Stimulated activated naive B cell treated with anti-CD40 and anti-IgM and Interleukin-4, amounts not matched to agents 10 μg/mL and 1 μg/mL and 100 μg/mL, for 72 hours (primary cell): ENCODE results near the gene ZNF507.

Source experiments
- ATAC-seq, 2 donors: fragments of 150-1000 bp; cut with Tn5 transposase; replicated peaks; 2 replicates each; pipeline ENCODE4 v1.10.0; 2021; ENCODE audit warnings: moderate library complexity in 1 of 2
- DNase-seq: peaks from one replicate; pipeline ENCODE4 v3.0.0; 2021
- H3K27ac Mint-ChIP-seq: one replicate; pipeline ENCODE4 v1.8.0; 2022; ENCODE audit warnings: mild to moderate bottlenecking, mixed read lengths
- H3K27me3 Mint-ChIP-seq, 2 donors: one replicate each; pipeline ENCODE4 v1.8.0; 2022; ENCODE audit warnings: mixed read lengths in 2 of 2
- H3K36me3 Mint-ChIP-seq, 2 donors: one replicate each; pipeline ENCODE4 v1.8.0; 2022; ENCODE audit warnings: mixed read lengths in 2 of 2, mild to moderate bottlenecking in 1 of 2
- H3K4me1 Mint-ChIP-seq, 2 donors: one replicate each; pipeline ENCODE4 v1.8.0; 2022; ENCODE audit warnings: mixed read lengths in 2 of 2, mild to moderate bottlenecking in 1 of 2
- H3K4me3 Mint-ChIP-seq, 2 donors: one replicate each; pipeline ENCODE4 v1.8.0; 2022; ENCODE audit warnings: mild to moderate bottlenecking in 2 of 2, mixed read lengths in 2 of 2, moderate library complexity in 1 of 2
- H3K9me3 Mint-ChIP-seq, 2 donors: one replicate each; pipeline ENCODE4 v1.8.0; 2022; ENCODE audit warnings: mixed read lengths in 2 of 2, mild to moderate bottlenecking in 1 of 2

ZNF507 gene

DNA sequence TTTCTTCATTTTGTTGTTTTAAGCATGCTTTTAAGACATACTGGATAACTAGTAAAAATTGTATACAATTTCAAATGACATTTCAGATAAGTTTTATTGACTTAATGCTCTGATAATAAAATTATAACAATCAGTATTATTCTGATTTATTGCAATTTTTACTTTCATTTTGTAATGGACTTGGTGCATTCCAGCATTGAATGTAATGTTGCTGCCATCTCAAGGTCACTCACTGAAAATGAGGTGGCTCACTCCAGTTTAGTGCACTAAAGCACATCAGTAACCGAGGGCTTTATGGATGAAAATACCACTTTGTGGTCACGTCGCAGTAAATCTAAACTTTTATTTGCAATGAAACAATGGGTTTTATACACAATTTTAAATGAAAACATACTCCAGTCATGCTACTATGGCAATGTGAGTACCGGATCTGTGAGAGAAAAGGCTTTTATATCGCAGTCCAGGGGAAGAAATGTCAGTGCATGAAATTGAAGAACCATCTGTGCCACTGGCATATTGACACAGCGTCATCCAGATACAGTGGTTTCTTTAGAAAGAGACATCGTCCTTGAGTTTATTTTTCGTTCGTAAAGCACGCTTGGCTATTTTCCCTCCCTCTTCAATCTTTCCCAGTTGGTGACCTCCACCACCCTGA, 20.7 kb upstream of the ZNF507 start:
- no peak for ATAC-seq
- no peak for DNase-seq
- Mint-ChIP-seq H3K36me3 (no peaks in the 10 kb centered on the region), H3K9me3 (no peaks in the 10 kb centered on the region), H3K4me3 (no peak overlapping the region), H3K27me3 (peaks cover 23 to 50% of the 10 kb centered on the region in 2 donors), H3K4me1 (no peaks in the 10 kb centered on the region), H3K27ac (no peak overlapping the region)

DNA sequence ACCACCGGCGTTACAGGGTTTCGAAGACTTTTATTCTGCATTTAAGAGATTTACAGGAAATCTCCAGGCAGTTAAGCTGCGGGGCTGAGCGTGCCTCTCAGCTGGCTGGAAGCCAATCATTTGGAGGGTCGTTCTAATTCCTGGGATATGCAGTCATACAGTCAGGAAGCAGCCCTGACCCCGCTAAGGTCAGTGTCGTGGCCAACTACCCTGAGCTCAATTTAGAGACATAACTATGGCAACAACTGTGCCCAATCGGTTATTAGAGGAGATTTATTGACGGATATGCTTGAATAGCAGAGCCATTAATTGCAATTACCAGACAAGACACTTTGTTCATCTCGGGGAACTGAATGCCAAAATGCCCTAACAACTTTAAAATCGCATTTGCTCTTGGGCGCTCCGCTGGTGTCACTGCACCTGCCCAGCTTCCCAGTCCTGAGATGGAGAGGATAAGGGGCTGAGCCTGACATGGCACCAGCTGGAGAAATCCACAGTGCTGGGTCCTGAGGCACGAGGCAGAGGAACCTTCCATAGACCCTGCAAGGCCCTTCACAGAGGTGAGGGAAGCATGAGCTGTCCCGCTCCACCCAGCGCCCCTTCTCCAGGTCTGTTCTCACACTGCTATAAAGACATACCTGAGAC, 15.1 kb upstream of the ZNF507 start:
- Mint-ChIP-seq H3K4me3 (no peak overlapping the region), H3K36me3 (no peaks in the 10 kb centered on the region), H3K27ac (no peak overlapping the region), H3K4me1 (no peaks in the 10 kb centered on the region), H3K9me3 (no peaks in the 10 kb centered on the region), H3K27me3 (peaks cover 45 to 62% of the 10 kb centered on the region in 2 donors)
- DNase-seq (no peak), ATAC-seq (no peak)

DNA sequence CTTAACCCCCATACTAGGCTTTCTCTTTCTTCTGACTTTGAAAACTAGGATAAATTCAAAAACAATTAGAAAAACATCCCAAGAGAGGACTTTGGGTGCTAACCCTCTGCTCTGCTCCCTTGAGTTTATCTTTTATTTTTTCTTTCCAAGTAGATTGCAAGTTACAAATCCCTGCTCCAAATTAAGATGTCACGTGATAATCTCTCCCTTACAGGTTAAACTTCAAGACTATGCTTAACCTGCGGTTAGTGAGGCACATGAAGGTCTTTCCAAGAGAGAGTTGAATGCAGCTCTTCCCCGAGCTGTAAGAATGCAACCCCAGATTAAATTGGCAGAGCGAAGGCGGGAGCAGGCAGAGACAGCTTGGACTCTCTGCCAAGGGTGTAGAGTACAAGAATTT, 12.2 kb upstream of the ZNF507 start:
- Mint-ChIP-seq H3K36me3 (no peaks in the 10 kb centered on the region), H3K4me3 (no peak overlapping the region), H3K27me3 (peaks cover 34 to 50% of the 10 kb centered on the region in 2 donors), H3K27ac (no peak overlapping the region), H3K4me1 (no peaks in the 10 kb centered on the region), H3K9me3 (no peaks in the 10 kb centered on the region)
- ATAC-seq (no peak), DNase-seq (no peak)

DNA sequence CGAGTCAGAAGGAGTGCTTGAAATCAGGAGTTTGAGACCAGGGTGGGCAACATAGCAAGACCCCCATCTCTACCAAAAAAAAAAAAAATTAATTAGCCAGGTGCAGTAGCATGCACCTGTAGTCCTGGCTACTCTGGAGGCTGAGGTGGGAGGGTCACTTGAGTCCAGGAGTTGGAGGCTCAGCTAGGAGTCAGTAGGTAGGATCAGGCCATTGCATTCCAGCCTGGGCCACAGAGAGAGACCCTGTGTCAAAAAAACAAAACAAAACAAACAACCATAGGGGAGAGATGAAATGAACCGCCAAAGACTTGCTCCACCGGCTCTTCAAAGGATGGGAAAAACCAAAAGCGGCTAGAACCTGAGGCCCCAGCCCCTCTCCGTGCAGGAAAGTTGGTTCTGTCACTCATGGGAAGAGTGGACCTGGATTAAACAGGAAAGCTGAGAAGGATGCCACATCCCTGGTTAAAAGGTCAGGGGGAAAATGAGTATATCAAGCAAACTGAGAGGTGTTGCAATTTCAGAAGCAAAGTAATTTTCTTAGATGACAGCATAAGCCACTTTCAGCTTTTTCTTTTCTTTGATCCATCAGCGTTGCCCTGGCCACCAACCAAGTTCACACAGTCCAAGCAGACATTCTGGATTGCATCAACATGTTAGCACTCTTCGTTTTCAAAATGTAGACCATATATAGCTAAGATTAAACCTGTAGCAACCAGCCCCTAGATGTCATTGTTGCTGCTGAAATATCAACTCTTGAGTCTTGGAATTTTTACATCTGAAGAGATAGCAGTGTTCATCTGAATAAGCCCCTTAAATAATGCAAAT, 8.9 kb upstream of the ZNF507 start:
- H3K27ac Mint-ChIP-seq, result no peak overlapping the region
- ATAC-seq, result no peak
- H3K27me3 Mint-ChIP-seq, result peaks cover 26 to 43% of the 10 kb centered on the region in 2 donors
- no peaks in the 10 kb centered on the region for H3K9me3 Mint-ChIP-seq
- no peak overlapping the region for H3K4me3 Mint-ChIP-seq
- no peak for DNase-seq
- H3K4me1 Mint-ChIP-seq, result peaks cover 0 to 4% of the 10 kb centered on the region in 2 donors
- no peaks in the 10 kb centered on the region for H3K36me3 Mint-ChIP-seq

DNA sequence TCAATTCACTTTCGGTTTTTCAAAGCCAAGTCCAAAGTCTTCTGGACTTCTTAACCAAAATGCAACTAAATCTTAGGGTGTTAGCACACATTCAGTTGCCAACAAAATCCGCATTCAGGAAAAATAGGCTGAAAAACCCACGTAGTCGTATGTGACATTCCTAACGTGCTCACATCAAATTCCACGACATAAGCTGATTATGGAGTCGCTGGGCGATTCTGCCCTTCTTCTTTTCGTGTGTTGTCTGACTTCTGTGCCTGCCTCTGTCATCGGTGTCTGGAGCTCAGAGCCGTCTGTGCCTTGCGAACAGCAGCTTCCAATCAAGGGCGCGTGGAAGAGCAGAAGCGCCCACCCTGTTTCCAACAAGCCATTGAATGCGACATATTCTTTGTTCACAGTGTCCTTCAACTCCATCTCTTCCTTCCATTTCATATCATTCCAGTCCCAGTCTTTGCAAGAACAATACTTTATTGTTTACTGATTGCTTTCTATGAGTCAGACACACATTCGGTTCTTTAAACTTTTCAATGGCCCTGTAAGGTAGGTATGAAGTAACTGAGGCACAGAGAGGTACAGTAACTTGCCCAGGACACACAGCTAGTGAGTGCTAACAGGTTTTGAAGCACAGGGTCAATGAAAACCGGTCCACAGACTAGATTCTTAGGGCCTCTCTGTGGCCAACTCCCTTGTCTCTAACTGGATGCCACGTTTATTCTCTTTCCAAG, 8.2 kb upstream of the ZNF507 start:
- no peaks in the 10 kb centered on the region for H3K9me3 Mint-ChIP-seq
- H3K36me3 Mint-ChIP-seq, result no peaks in the 10 kb centered on the region
- ATAC-seq (no peak), DNase-seq (no peak)
- H3K27ac Mint-ChIP-seq, result no peak overlapping the region
- peaks cover 20 to 36% of the 10 kb centered on the region in 2 donors for H3K27me3 Mint-ChIP-seq
- peaks cover 0 to 4% of the 10 kb centered on the region in 2 donors for H3K4me1 Mint-ChIP-seq
- H3K4me3 Mint-ChIP-seq, result no peak overlapping the region

DNA sequence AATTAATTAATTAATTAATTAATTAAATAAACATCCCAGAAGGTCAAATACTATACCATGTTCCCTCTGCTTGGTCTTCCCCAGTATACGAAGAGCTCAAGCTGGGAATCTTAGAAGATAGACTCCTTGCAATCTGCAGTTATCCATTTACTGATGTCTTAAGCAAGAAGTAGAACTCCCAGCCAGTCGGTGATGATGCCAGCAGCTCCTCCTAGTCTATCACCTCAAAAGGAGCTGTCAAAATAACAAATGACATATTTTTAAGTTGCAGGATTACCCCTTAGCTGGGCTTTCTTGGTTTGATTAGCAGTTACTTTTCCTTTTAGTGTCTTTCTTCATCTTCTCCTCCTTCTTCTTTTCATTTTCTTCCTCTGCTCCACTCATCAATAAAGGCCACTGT, 6.0 kb upstream of the ZNF507 start:
- Mint-ChIP-seq H3K36me3 (no peaks in the 10 kb centered on the region), H3K9me3 (peaks cover 2 to 4% of the 10 kb centered on the region in 2 donors), H3K4me1 (peaks cover 0 to 4% of the 10 kb centered on the region in 2 donors), H3K4me3 (no peak overlapping the region), H3K27ac (no peak overlapping the region), H3K27me3 (peaks cover 19% of the 10 kb centered on the region in 2 donors)
- ATAC-seq (no peak), DNase-seq (no peak)

DNA sequence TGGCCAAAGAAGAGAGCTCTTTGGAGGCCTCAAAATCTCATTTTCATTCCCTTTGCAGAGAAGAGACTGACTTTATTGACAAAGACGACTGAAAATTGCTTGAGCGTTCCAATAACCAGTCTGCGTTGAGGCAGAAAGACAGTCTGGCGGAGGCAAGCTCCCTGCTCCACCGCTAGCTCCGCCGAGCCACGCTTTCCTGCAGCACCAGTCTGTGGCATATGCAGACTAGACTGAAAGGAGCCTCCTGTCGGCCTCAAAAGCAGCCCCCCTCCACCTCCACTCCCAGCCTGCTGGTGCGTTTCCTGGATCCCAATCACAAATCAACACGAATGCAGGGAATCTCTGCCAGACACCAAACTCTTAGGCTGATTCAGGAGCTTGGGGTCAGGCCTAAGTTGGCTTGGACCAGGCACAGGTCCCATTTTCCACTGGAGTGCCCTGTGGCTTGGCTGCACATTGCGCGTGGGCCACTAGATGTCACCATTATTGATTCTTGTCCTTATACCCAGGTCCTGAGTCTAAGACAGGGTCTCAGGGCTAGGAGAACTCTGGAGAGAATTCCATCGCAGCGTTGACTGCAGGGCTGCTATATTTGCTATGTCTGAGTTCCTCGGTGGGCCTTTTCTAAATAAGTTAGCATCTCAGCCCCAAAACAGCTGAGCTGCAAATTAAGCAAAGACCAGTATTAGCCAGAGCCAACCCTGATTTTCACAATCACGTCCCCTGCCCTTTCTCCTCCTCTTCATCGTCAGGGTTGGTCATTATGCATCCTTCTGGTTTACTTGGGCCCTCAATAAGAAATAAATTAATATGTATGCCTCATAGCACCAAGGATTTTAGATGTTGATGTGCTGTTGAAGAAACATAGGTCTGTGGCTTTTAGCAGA, 5.2 kb upstream of the ZNF507 start:
- H3K27me3 Mint-ChIP-seq, result peaks cover 16% of the 10 kb centered on the region in 2 donors

DNA sequence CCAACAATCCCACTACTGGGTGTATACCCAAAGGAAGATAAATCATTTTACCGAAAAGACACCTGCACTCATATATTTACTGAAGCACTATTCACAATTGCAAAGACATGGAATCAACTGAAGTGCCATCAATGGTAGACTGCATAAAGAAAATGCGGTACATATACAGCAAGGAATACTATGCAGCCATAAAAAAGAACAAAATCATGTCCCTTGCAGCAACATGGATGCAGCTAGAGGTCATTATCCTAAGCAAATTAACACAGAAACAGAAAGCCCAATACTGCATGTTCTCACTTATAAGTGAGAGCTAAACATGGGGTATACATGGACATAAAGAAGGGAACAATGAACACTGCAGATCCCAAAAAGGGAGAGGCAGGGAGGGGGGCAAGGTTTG, 2.7 kb upstream of the ZNF507 start:
- DNase-seq (no peak), ATAC-seq (no peak)
- no peak overlapping the region for H3K27ac Mint-ChIP-seq
- H3K4me1 Mint-ChIP-seq, result peaks cover 0 to 4% of the 10 kb centered on the region in 2 donors
- H3K27me3 Mint-ChIP-seq, result peaks cover 7 to 16% of the 10 kb centered on the region in 2 donors
- no peaks in the 10 kb centered on the region for H3K36me3 Mint-ChIP-seq
- H3K4me3 Mint-ChIP-seq, result no peak overlapping the region
- H3K9me3 Mint-ChIP-seq, result peaks cover 2 to 4% of the 10 kb centered on the region in 2 donors

More for the DNA sequence above, 5.2 kb upstream of the ZNF507 start:
- ATAC-seq (peak; percentile 84 to 85), DNase-seq (peak; percentile 18)
- no peaks in the 10 kb centered on the region for H3K36me3 Mint-ChIP-seq
- peaks cover 2 to 4% of the 10 kb centered on the region in 2 donors for H3K9me3 Mint-ChIP-seq
- H3K4me1 Mint-ChIP-seq, result peaks cover 0 to 4% of the 10 kb centered on the region in 2 donors
- H3K4me3 Mint-ChIP-seq, result no peak overlapping the region
- no peak overlapping the region for H3K27ac Mint-ChIP-seq

DNA sequence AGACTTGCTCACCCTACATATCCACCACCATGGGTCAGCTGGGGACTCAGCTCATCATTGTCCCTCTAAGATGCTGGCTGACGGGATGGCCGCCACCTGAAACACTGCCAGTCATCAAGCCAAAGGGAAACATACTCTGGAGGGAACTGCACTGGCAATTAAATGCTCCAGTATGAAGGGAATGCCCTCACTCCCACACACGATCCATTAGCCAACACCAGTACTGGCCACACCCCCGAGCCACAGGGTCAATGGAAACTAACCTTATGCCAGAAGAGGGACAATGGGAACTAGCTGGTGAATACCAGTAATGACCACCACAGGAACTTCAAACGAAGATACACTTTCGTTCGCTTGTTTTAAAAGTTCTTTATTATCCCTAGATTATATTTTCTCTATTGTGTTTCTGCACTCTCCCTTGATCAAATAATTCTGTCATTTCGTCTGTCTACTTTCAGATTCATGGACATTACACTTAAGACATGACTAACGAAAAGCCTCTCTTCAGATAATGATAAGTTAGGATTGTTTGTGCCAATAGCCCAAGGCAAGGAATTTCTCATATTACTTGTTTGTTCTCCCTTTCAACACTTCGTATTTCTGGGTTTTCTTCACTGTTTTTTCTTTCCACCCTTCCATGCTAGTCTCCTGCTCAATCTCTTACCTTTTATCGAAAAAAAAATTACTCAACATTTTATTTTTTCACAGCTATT, 1.7 kb upstream of the ZNF507 start:
- Mint-ChIP-seq H3K4me3 (no peak overlapping the region), H3K27ac (no peak overlapping the region)
- no peak for ATAC-seq

DNA sequence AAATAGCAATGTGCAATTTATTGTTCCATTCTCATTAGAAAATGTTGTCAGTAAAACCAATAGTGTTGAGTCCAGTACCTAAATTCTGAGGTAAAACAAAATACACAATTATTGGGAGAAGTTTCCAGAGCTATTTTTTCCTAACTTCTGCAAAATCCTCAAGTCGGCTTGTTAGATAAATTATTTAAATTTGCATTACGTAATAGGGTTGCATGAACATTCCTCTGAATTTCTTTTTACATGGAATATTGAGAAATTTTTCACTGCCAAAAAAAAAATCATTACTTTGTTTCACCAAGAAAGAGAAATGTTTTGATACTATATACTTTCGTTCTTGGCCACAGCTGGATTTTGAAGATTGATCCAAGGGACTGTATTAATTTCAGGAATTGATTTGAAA, 1.5 kb downstream of the ZNF507 start:
- peaks cover 4 to 5% of the 10 kb centered on the region in 2 donors for H3K9me3 Mint-ChIP-seq
- H3K4me1 Mint-ChIP-seq, result peaks cover 20 to 33% of the 10 kb centered on the region in 2 donors
- peaks cover 22 to 27% of the 10 kb centered on the region in 2 donors for H3K36me3 Mint-ChIP-seq
- no peak for DNase-seq
- H3K27me3 Mint-ChIP-seq, result peaks cover 0 to 12% of the 10 kb centered on the region in 2 donors
- H3K4me3 Mint-ChIP-seq, result peak overlapping the region in 1 of 2 donors; percentile 14
- H3K27ac Mint-ChIP-seq, result no peak overlapping the region
- no peak for ATAC-seq

More for the DNA sequence above, 1.7 kb upstream of the ZNF507 start:
- H3K27me3 Mint-ChIP-seq, result peaks cover 7 to 16% of the 10 kb centered on the region in 2 donors
- H3K4me1 Mint-ChIP-seq, result peaks cover 1 to 6% of the 10 kb centered on the region in 2 donors
- peaks cover 2 to 4% of the 10 kb centered on the region in 2 donors for H3K9me3 Mint-ChIP-seq
- DNase-seq, result no peak
- peaks cover 1 to 3% of the 10 kb centered on the region in 2 donors for H3K36me3 Mint-ChIP-seq

DNA sequence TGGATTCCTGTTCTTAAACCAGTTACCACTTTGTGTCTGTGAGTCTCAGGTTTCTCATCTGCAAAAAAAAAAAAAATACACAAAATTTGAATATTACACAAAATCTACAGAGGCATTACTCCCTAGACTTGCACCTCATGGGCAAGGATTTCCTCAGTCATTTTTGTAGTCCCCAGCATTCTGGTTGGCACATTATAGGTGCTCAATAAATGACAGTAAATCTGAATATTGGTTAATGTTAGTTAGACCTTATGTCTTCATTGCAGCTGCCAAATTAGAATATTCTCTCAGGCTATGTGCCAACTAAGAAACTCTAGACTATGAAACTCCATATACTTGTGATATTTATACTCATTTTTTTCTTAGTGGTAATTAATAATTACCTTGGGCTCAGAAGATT, 2.2 kb downstream of the ZNF507 start:
- DNase-seq (no peak), ATAC-seq (no peak)
- H3K27ac Mint-ChIP-seq, result no peak overlapping the region
- H3K4me3 Mint-ChIP-seq, result no peak overlapping the region
- peaks cover 3 to 5% of the 10 kb centered on the region in 2 donors for H3K9me3 Mint-ChIP-seq
- peaks cover 24 to 40% of the 10 kb centered on the region in 2 donors for H3K4me1 Mint-ChIP-seq
- H3K27me3 Mint-ChIP-seq, result peaks cover 0 to 10% of the 10 kb centered on the region in 2 donors
- H3K36me3 Mint-ChIP-seq, result peaks cover 27 to 32% of the 10 kb centered on the region in 2 donors

DNA sequence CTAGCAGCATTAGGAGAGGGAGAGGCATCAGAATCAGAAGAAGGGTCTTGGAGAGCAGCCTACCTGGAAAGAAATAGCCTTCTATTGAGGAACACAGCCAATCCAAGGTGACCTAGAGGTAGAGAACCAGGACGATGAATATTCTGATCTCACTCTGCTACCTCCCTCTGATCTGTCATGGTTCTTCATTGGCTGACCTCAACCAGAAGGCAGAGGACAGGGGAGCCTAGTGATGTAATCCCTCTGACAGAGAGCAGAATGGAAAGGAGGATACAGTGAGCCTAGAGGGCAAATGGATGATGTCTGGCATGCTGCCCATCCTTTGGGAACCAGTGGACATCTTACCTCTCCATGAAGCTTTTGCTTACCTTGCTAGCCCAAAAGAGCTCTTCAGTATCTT, 3.6 kb downstream of the ZNF507 start:
- no peak for ATAC-seq
- Mint-ChIP-seq H3K9me3 (peaks cover 0 to 3% of the 10 kb centered on the region in 2 donors), H3K27me3 (peaks cover 0 to under 1% of the 10 kb centered on the region in 2 donors), H3K4me3 (no peak overlapping the region), H3K36me3 (peaks cover 41 to 47% of the 10 kb centered on the region in 2 donors), H3K27ac (no peak overlapping the region), H3K4me1 (peaks cover 28 to 50% of the 10 kb centered on the region in 2 donors)
- no peak for DNase-seq
